Lung (tissue), 12 donors: ENCODE data around the gene ERVMER34-1. TPM values are rescaled to one million over a fixed set of nuclear protein-coding genes. Genes with fewer than 3 reads are reported as not detected.

Experiments
- ATAC-seq: fragments of 200-7000 bp; cut with Tn5 transposase; one replicate; pipeline ENCODE4 v1.9.1; 2020; ENCODE audit warnings: moderate number of reproducible peaks; ENCODE audit not compliant: insufficient read depth, low FRiP score
- DNase-seq, 3 donors: peaks; one replicate each; pipeline ENCODE4 v3.0.0-alpha.2; 2013 to 2017
- H3K27ac ChIP-seq, 2 donors: one replicate each; pipeline ENCODE4 v1.5.1; 2013; ENCODE audit warnings: mild to moderate bottlenecking in 2 of 2, moderate library complexity in 2 of 2, control low read depth in 1 of 2, inconsistent platforms in 1 of 2, low read depth in 1 of 2, low read length in 1 of 2
- H3K27me3 ChIP-seq, 3 donors: one replicate each; pipeline ENCODE4 v1.5.1; 2013; ENCODE audit warnings: low read length in 2 of 3; ENCODE audit not compliant: control insufficient read depth in 3 of 3, insufficient read depth in 3 of 3
- H3K36me3 ChIP-seq, 4 donors: one replicate each; pipeline ENCODE4 v1.5.1; 2013; ENCODE audit warnings: low read length in 4 of 4, mild to moderate bottlenecking in 1 of 4, moderate library complexity in 1 of 4; ENCODE audit not compliant: control insufficient read depth in 4 of 4, insufficient read depth in 4 of 4
- H3K4me1 ChIP-seq, 5 donors: one replicate each; pipeline ENCODE4 v1.5.1; 2013; ENCODE audit warnings: low read length in 5 of 5, mild to moderate bottlenecking in 2 of 5, moderate library complexity in 1 of 5; ENCODE audit not compliant: control insufficient read depth in 5 of 5, insufficient read depth in 5 of 5
- H3K4me3 ChIP-seq: one replicate; pipeline ENCODE4 v1.5.1; 2013; ENCODE audit warnings: mild to moderate bottlenecking, control low read depth, moderate library complexity
- H3K9ac ChIP-seq, 2 donors: one replicate each; pipeline ENCODE4 v1.5.1; 2013; ENCODE audit warnings: low read length in 2 of 2, control low read depth in 1 of 2; ENCODE audit not compliant: insufficient read depth in 1 of 2
- H3K9me3 ChIP-seq, 4 donors: one replicate each; pipeline ENCODE4 v1.5.1; 2013; ENCODE audit warnings: low read length in 3 of 4, mild to moderate bottlenecking in 1 of 4, moderate library complexity in 1 of 4; ENCODE audit not compliant: control insufficient read depth in 4 of 4, insufficient read depth in 3 of 4
- CTCF ChIP-seq: IDR thresholded peaks from 2 replicates; pipeline ENCODE4 v1.5.1; 2012; ENCODE audit warnings: mild to moderate bottlenecking; ENCODE audit errors: control extremely low read depth, extremely low read depth
- WGBS, 2 donors: extraction: QIAGEN DNeasy Blood & Tissue Kit; methylation state at CpG; one replicate each; pipeline ENCODE4 v1.1.7; 2013; 5-methylcytosine and 5-hydroxymethylcytosine counted together
- polyA plus RNA-seq, 2 donors: library from polyadenylated mRNA; stranded (reverse); fragments of 200-250 nt; gene quantifications; one replicate each; pipeline ENCODE4 v1.2.1, GENCODE V29; 2013
- total RNA-seq, 2 donors: library from RNA; depleted of rRNA in 1 of 2; stranded (reverse); fragments of >200 nt in 1 of 2; gene quantifications; one replicate each; pipeline ENCODE4 v1.2.1, GENCODE V29; 2014 to 2021
- donor health status: control.
- donor health status: control.
- donor health status: Bipolar disorder and iron deficiency.
- donor health status: healthy.
- donor health status: DM: yes; HTN: yes; CAD: no.

The ERVMER34-1 gene
- total and polyA plus RNA-seq, 4 donors: 0.83 to 2.2 (median 0.91) TPM

GRCh38 chr4:52712251-52713130 is 38.7 kb downstream of the ERVMER34-1 start:
- Histone ChIP-seq H3K27me3 (no peaks in the 10 kb centered on the region), H3K9ac (peak overlapping the region; percentile 76 to 86), H3K27ac (peak overlapping the region; percentile 95 to 100), H3K9me3 (no peaks in the 10 kb centered on the region), H3K4me3 (peak overlapping the region; percentile 69), H3K36me3 (peaks cover 0 to 10% (median 7%) of the 10 kb centered on the region in 4 donors), H3K4me1 (peaks cover 0 to 21% (median 15%) of the 10 kb centered on the region in 5 donors)
- TF ChIP-seq CTCF: no peak
- peak; percentile 98 for ATAC-seq
- peak; percentile 97 to 98 (median 98) for DNase-seq
- WGBS, 2 donors: 0% methylated on average over 69 to 87 of the region's 87 CpGs

GRCh38 chr4:52711834-52712250 is 39.4 kb downstream of the ERVMER34-1 start:
- Histone ChIP-seq H3K4me3 (no peak overlapping the region), H3K4me1 (peaks cover 0 to 21% (median 15%) of the 10 kb centered on the region in 5 donors), H3K27me3 (no peaks in the 10 kb centered on the region), H3K9me3 (no peaks in the 10 kb centered on the region), H3K36me3 (peaks cover 0 to 10% (median 7%) of the 10 kb centered on the region in 4 donors), H3K9ac (no peak overlapping the region), H3K27ac (peak overlapping the region; percentile 50 to 64)
- 21 to 28% methylated on average over 15 of the region's 15 CpGs for WGBS, 2 donors
- ATAC-seq (no peak), DNase-seq (no peak)
- TF ChIP-seq CTCF: no peak

GRCh38 chr4:52711272-52711671 is 40.0 kb downstream of the ERVMER34-1 start:
- H3K27me3 ChIP-seq: no peaks in the 10 kb centered on the region
- peaks cover 0 to 10% (median 6%) of the 10 kb centered on the region in 4 donors for H3K36me3 ChIP-seq
- peaks cover 0 to 21% (median 15%) of the 10 kb centered on the region in 5 donors for H3K4me1 ChIP-seq
- no peak for ATAC-seq
- no peak overlapping the region for H3K27ac ChIP-seq
- H3K9ac ChIP-seq: no peak overlapping the region
- H3K4me3 ChIP-seq: no peak overlapping the region
- 42 to 74% methylated on average over 1 of the region's 1 CpG for WGBS, 2 donors
- H3K9me3 ChIP-seq: no peaks in the 10 kb centered on the region
- DNase-seq: no peak
- TF ChIP-seq CTCF: no peak
